ENCODE results near the gene LINC01488.

LINC01488 gene

DNA sequence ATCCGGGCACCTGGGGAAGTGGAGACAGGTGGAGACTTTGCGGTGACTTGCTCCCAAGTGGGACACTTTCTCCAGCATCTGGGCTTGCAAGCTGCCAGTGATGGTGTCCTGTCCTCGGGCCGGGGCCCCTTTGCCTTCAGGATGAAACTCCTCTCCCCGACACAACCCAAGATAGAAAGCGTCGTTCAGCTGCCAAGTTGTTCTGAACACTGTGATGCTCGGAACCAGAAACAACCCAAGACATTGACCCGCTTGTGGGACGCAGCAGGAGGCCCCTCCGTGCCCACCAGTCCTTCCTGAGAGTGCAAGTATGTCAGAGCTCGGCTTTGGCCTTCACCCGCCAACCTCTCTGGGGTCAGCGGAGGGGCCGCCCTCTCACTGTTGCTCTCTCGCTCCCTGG lies 31.3 kb downstream of the LINC01488 start:
- DNase-seq, result no peak

DNA sequence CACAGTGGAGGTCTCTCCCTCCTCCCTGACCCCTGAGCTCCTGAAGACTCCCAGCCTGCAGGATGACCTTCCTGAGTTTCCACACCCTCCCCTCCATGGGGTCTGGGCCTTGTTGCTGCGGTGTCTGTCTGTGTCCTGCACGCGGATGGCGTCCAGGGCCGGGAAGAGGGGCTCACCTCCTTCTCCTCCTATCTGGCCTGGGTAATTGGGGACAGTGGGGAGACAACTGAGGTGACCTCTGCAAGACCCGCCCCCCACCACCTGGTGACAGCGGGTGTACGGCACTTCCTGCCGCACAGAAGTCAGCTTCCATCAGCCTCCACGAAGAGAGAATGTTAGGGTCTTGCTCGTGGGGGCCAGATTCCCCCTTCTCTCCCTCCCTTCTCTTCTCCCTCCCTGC lies 31.7 kb downstream of the LINC01488 start:
- DNase-seq, result no peak

DNA sequence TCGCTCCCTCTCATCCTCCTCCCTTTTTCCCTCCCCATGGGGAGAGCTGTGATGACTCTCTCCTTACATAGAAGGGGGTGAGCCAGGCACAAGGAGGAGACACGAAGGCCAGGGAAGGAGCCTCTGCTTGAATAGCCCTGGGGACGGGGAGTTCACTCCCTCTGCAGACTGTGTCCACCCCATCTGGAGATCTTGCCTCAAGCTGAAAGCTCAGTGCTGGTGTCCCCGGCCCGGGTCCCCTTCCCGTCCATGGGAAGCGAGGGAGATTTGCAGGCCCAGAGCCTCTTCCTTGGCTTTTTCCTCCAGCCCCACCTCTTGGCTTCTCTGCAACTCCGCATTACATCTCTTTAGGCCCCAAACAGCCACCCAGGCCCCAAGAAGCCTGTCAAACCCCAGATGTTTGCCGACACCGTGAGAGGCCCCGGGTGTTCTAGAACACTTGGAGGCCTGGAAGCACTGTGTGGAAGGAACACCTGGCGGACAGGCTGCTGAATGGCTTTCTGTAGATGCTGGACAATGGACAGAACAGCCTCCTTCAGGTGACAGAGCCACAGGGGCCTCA lies 32.3 kb downstream of the LINC01488 start:
- no peak for DNase-seq

DNA sequence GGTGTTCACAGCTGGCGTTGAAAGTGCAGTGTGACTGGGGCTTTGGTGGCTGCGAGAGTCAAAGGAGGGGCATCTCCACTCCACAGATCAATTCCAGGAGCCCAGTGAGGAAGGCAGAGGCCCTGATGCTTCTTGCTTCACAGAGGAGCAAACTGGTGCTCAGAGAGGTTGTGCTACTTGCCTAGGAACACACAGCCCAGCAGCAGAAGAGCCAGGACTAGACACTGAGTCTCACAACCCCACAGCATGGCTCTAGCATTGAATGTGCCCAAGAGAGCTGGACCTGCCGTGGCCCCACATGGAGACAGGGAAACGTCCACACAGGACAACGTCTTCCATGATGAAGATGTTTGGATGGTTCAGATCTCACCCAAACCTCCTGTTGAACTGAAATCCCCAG lies 33.3 kb downstream of the LINC01488 start:
- DNase-seq, result no peak

DNA sequence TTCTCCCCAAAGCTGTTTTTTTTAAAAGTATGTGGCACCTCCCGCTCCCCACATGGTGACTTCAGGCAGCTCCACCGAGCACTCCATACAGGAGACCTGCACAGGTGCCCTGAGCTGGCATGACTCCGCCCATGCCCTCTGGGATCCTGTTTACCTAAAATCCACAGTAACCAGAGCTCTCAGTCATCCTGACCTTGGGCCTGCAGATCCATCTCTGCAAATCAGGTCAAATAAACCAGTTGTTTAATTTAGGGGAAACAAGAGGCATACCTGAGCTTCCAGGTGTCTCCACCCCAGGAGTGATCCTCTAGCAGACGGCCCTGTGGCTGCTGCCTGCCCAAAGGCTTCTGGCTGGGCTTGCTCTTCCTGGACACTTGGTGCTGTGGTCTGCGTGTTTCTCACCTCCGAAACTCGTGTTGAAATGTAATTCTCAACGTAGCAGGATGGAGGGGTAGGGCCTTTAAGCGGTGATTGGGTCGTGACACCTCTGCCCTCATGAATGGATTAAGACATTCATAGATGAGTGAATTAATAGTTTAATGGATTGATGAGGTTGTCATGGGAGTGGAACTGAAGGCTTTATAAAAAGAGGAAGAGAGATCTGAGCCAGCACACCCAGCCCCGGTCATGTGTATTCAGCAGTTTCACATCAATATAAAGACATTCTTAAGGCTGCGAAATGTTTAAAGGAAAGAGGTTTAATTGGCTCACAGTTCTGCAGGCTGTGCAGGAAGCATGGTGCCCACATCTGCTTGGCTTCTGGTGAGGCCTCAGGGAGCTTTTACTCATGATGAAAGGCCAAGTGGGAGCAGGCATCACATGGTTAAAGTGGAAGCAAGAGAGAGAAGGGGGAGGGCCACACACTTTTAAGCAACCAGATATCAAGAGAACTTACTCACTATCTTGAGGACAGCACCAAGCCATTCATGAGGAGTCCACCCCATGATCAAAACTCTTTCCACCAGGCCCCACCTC lies 34.1 kb downstream of the LINC01488 start:
- no peak for DNase-seq

DNA sequence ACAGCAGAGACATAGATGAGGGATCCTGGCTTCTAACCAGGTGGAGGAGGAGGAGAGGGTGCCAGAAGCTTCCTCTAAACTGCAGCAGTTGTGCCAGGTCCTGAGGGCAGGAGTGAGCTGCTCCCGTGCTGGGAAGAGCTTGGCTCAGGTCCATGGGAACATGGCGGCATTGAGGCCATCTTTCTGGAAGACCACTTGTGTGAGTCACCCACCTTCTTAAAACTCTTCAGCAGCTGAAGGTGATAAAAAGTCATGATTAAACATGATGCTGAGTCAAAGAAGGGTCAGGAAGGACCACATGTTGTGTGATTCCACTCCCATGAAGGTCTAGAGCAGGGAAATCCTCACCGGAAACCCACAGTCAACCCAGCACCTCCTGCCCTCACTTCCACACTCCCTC lies 35.1 kb downstream of the LINC01488 start:
- no peak for DNase-seq

DNA sequence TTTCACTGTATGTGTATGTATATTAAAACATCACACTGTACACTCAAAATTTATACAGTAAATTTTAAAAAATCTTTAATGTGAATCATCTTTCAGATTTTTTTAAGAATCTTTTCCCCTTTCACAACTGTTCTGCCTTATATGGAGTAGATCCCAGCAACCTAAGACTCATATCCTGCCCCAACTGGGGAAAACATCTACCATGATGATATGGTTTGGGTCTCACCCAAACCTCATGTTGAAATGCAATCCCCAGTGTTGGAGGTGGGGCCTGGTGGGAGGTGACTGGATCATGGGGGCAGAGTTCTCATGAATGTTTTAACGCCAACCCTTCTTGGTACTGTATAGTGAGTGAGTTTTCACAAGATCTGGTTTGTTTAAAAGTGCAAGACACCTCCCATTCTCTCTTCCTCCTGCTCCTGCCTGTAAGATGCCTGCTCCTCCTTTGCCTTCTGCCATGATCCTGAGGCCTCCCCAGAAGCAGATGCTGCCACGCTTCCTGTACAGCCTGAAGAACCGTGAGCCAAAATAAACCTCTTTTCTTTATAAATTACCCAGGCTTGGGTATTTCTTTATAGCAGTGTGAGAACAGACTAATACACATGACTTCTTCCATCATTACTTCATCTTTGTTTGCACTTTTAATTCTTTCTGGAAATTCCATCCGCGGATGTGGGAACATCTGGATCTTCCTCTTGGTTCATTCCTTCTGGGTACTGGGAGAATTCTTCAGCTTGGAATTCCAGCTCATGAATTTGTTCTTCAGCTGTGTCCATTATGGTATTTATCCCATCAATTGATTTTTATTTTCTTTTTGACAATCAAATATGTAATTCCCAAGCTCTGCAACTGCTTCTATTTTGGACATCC lies 36.9 kb downstream of the LINC01488 start:
- DNase-seq, result no peak

DNA sequence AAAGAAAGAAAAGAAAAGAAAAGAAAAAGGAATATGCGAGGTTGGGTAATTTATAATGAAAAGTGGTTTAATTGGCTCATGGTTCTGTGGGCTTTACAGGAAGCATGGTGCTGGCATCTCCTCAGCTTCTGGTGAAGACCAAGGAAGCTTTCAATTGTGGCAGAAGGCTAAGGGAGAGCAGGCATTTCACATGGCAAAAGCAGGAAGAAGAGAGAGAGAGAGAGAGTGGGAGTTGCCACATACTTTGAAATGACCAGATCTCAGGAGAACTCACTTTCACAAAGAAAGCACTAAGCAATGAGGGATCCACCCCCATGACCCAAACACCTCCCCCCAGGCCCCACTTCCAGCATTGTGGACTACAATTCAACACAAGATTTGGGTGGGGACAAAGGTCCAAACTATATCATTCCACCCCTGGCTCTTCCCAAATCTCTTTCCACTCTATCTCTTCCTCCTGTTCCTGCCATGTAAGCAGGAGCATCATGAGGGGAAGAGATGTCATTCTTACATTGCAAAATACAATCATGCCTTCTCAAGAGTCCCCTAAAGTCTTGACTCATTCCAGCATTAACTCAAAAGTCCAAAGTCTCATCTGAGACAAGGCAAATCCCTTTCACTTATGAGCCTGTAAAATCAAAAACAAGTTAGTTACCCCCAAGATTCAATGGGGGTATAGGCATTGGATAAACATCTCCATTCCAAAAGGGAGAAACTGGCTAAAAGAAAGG lies 38.9 kb downstream of the LINC01488 start:
- DNase-seq, result no peak

DNA sequence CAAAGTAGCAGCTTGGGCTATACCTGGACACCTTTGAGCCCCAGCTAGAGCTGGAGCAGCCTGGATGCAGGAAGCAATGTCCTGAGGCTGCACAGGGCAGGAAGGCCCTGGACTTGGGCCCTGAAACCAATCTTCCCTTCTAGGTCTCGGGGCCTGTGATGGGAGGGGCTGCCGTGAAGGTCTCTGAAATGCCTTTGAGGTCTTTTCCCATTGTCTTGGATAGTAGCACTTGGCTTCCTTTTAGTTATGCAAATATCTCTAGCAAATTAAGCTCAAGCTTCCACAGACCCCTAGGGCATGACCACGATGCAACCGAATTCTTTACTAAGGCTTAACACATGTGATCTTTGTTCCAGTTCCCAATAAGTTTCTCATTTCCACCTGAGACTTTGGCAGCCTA lies 40.0 kb downstream of the LINC01488 start:
- no peak for DNase-seq

DNA sequence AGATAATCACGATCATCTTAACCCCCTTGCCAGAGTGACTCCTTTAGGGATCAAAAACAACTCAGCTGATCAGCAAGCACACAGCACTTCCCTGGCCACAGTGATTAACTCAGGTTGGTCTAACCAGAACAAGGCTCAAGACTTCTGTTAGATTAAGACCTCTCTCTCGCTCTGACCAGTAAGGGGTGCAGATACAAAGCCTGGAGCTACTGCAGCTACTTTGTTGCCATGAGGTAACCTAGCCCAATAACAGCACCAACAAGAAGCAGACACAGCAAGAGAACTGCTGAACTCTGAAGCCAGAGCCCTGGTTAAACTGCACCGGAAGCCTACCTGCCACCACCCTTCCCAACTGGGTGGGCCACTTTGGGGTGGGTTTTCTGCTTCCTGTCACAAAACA lies 42.0 kb downstream of the LINC01488 start:
- DNase-seq, result no peak

DNA sequence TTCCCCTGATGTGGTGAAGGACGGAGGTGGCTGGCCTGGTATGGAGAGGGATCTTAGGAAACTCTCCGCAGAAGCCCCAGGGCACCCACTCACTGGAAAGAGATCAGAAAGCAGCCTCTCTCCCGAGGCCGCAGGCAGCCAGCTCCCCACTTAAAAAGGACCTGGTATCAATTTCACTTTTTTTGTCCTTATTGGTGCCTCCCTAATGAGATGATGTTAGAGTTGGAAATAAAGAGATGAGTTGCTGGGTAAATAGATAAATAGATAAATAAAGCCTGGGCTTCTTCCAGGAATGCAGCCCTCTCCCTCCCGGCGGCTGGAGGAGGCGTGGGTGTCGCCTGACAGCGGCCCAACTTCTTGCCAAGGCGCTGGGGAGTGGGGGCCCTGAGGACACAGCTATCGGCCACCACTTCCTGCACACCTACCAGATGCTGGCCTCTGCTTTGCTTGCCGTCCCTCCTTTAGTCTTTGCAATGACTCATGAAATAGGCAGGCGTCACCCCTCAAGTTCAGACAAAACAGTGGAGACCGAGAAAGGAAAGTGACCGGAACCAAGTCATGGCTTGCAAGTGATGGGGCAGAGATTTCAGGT lies 42.9 kb downstream of the LINC01488 start:
- no peak for DNase-seq

DNA sequence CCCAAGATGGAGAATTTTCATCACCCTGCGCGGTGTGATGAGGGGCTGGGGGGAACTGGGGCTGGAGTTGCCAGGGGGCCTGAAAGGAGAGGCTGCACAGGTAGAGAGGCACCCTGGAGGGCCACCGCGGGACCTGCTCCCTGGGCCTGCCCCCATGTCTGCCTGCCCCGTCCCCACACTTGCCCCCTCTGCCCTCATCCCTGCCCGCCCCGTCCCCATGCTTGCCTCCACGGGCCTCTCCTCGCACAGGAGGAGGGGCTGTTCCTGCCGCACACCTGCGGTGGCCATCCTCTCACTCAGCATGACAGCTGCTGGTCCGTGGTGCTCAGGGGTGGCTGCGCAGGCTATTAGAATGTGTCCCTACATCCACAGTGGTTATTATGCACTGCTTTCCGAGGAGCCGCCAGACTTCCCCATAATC lies 43.5 kb downstream of the LINC01488 start:
- no peak for DNase-seq

DNA sequence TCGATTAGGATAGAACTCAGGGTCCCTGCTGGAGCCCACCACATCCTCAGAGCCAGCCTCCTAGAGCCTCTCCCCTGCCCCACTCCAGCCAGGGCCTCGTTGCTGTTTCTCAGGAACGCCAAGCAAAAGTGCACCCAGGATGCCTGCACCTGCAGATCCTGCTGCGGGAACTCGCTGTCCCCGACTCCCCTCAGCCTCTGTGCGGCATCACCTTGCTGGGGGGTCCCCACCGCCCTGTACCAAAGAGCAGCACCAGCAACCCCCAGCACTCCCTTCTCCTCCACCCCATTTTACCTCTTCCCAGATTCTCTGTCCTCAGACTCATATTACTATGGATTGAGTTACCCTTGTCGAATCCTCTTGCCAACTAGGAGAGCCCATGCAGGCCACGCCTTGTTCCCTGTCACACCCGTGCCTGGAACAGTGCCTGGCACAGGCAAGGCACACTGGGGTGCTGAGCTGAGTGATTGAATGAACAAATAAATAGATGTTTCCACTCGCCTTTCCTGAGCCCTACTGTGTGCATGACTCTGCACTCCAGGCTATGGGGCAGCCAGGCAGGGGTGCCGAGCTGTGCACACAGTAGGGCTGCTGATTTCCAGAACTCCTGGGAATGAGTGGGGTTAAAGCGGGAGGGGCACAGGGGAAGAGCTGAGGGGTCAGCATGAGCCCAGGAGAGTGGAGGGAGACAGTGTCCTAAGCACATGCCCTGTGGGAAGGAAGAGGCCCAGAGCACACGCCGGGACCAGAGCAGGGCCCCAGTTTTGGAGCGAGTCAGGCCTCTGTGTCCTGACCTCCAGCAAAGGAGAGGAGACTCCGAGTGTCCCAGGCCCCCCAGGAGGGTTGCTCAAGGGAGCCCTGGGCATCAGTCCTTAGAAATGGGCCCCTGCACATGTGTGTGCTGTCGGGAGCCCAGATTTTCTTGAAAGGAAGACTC lies 44.3 kb downstream of the LINC01488 start:
- DNase-seq, result no peak

DNA sequence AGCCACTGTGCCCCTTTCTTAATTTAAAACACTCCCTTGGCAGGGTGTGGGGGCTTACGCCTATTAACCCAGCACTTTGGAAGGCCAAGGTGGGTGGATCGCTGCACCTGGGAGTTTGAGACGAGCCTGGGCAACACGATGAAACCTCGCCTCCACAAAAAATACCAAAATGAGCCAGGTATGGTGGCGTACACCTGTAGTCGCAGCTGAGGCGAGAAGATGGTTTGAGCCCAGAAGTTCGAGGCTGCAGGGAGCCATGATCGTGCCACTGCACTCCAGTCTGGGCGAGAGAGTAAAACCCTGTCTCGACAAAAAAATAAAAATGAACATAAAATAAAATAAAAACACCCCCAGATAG lies 45.0 kb downstream of the LINC01488 start:
- DNase-seq, result no peak

DNA sequence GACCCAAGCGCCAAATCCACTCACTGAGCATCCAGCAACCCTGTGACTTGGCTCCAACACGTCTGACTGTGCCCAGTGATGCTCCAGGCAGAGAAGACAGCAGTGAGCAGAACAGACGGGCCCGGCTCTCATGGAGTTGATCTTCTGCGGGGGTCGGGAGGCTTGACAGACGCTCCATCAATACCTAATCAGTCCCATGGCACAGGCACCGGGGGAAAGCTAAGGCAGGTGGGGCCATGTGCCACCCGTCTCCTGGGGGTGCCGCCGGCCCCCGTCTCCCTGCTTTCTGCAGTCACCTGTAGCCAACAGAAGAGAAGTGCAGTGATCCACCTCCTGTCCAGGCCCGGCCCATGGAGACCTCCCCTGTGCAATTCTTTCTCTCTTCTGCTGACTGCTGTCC lies 47.5 kb downstream of the LINC01488 start:
- DNase-seq, result no peak

DNA sequence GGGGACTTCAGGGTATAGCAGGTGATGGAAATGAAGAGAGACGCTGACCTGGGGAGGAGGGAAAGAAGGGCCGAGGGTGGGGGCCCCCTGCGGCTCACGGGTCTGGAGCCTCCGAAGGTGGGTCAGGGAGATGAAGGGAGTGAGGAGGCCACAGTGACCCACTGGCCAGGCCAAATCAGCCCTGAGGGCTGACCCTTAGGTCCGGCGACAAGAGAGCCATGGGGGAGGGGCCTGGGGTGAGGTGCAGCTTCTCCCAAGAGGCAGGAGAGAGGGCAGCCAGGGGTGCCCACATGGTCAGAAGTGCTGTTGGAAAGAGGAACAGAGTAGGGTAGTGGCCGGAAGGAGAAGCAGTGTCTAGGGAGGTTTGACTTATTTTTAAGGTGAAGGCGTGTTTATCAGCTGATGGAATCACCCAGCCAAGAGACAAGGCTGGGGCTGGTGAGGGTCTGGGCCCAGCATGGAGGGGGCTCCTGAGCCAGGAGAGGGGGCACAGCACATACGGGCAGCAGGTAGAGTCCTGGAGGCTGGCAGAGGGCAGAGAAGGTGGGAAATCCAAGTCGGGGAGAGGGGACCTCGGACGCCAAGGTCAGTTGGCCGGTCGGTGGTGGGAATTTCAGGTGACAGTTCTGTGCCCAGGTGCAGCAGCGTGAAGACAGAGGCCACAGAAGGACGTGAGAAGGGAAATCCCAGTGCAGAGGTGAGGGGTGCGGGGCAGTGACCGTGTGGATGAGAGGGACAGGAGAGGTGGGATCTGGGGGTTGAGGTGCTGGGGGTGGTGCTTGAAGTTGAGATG lies 49.0 kb downstream of the LINC01488 start:
- DNase-seq, result no peak

DNA sequence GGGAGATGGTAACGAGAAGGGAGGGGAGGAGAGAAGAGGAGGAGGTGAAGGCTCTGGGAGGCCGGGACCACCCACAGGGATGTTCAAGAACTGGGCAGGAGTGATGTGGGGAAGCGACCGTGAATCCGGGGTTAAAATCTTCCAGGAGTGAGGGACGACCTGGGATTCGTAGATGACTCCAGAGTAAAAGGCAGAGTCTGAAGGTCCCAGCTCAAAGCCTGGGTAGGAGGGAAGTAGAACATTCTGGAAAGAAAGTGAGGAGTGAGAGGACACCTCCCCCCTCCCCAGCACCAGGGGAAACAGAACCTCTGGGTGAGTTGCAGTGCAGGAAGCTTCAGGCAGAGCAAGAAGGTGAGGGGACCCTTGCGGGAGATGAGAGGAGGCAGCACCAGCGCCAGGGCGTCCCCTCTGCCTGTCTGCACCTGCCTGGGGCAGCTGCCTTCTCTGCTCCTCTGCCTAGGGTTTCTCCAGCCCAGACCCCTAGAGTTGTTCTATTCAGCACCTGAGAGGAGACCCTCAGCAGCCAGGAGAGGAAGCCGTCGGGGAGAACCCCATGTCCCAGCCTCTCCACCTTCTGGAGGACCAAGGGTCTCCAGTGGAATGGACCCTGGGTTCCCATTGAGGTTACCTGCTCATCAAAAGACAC lies 49.7 kb downstream of the LINC01488 start:
- no peak for DNase-seq

DNA sequence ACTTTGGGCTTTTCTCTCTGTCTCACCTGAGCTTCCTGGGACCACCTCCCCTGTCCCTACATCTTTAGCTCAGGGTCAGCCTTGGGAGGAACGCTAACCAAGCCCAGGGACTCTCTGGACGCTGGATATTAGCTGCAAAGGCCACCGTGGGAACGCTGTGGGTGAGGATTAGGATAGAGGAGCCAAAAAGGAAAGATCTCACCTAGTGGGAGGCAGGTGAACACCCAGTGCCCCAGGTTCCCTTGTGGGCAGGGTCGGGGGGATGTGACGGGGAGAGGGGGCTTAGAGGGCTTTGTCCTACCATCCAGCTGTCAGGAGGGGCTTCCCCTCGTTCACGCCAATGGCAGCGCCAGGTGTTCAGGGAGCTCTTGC lies 50.2 kb downstream of the LINC01488 start:
- no peak for DNase-seq

DNA sequence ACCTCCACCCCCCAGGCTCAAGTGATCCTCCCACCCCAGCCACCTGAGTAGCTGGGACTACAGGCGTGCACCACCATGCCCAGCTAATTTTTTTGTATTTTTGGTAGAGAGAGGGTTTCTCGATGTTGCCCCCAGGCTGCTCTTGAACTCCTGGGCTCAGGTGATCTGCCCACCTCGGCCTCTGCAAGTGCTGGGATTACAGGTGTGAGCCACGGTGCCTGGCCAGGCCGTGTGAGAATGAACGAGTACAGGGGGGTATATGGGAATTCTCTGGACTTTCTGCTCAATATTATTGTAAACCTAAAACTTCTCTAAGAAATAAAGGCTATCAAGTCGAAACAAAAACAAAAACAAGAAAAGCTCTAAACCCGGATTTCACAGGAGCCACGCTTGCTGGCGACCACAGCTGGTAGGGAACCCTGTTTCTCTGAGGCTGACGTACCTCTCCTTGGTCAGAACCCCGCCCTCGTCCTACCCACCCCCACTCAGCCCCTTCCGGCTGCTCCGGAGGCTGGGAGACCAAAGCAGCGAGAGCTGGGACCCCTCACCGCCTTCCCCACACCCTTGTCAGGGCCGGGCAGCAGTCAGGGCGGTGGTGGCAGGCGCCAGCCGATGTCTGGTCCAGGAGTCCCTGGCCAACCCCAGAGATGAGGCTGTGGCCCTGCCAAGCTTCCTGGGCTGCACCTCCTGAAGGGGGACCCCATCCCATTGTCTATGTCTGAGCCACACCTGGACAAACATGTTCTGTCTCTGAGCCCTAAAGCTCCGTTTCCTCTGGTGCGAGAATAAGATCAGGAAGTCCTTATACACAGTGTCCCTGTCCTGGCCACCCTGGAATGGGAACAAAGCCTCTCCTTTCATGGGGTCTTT lies 52.1 kb downstream of the LINC01488 start:
- DNase-seq, result no peak
